Panc1 (cell line): ENCODE data around the gene NR5A2. TPM values are rescaled to one million over a fixed set of nuclear protein-coding genes. Genes with fewer than 3 reads are reported as not detected.

Experiments
- ATAC-seq: fragments of 200-7000 bp; cut with Tn5 transposase; 2 replicates; pipeline ENCODE4 v1.9.1; 2020; ENCODE audit warnings: mild to moderate bottlenecking, moderate library complexity
- BruUV-seq: library from RNA; stranded (reverse); fragments of 400-500 nt; replicated peaks from 2 replicates; lab custom pipeline; 2021; lab: Mats Ljungman, UMichigan
- CTCF ChIA-PET: fragments of 300-600 bp; sonication (Branson Sonifier 250); formaldehyde crosslinking; loops from one replicate; lab custom pipeline; 2022; ENCODE audit warnings: antibody characterized with exemption; lab: Charles Lee
- POLR2A ChIA-PET: fragments of 300-600 bp; sonication (Branson Sonifier 250); formaldehyde crosslinking; loops from one replicate; lab custom pipeline; 2022; ENCODE audit warnings: antibody characterized with exemption; lab: Charles Lee
- DNase-seq: peaks from one replicate; pipeline ENCODE4 v3.0.0-alpha.2; 2010; ENCODE audit warnings: low read depth, low spot score
- H3K27ac ChIP-seq: 2 replicates; pipeline ENCODE4 v1.5.1; 2011; ENCODE audit warnings: mild to moderate bottlenecking, low read length, inconsistent platforms
- H3K27me3 ChIP-seq: fragments of 200-500 bp; sonication (Bioruptor generic); 2 replicates; pipeline ENCODE4 v1.6.0; 2014; ENCODE audit warnings: low read length, inconsistent platforms; ENCODE audit not compliant: control insufficient read depth, insufficient read depth
- H3K36me3 ChIP-seq: fragments of 200-500 bp; sonication (Bioruptor generic); 2 replicates; pipeline ENCODE4 v1.5.1; 2014; ENCODE audit warnings: inconsistent platforms, mild to moderate bottlenecking, low read length, moderate library complexity; ENCODE audit not compliant: control insufficient read depth, insufficient read depth
- H3K4me1 ChIP-seq: 2 replicates; pipeline ENCODE4 v1.5.1; 2011; ENCODE audit warnings: inconsistent platforms, mild to moderate bottlenecking, low read length, moderate library complexity; ENCODE audit not compliant: control insufficient read depth, insufficient read depth
- H3K4me3 ChIP-seq, 2 experiments: 2 replicates each; pipeline ENCODE4 v1.5.1; 2011 to 2012; ENCODE audit warnings: low read depth in 2 of 2, low read length in 2 of 2, mild to moderate bottlenecking in 2 of 2, inconsistent platforms in 1 of 2, moderate library complexity in 1 of 2
- H3K9me3 ChIP-seq: fragments of 200-500 bp; sonication (Bioruptor generic); 2 replicates; pipeline ENCODE4 v1.5.1; 2014; ENCODE audit warnings: low read depth, mild to moderate bottlenecking, inconsistent platforms, low read length, moderate library complexity; ENCODE audit not compliant: control insufficient read depth, insufficient read depth
- CTCF ChIP-seq: fragments of 450-650 bp; IDR thresholded peaks from 2 replicates; pipeline ENCODE4 v1.5.1; 2017; ENCODE audit warnings: mild to moderate bottlenecking
- POLR2AphosphoS5 ChIP-seq: IDR thresholded peaks from 2 replicates; pipeline ENCODE4 v1.6.1; 2012; ENCODE audit warnings: mild to moderate bottlenecking, low read depth, low read length, moderate library complexity
- REST ChIP-seq, 2 experiments: IDR thresholded peaks; 2 replicates each; pipeline ENCODE4 v1.6.1; 2011 to 2012; ENCODE audit warnings: low read depth in 2 of 2, control low read depth in 1 of 2, low read length in 1 of 2, mild to moderate bottlenecking in 1 of 2, moderate library complexity in 1 of 2; ENCODE audit not compliant: insufficient read depth in 1 of 2
- SIN3A ChIP-seq: IDR thresholded peaks from 2 replicates; pipeline ENCODE4 v1.6.1; 2012; ENCODE audit warnings: low read depth, mild to moderate bottlenecking, low read length, moderate library complexity, borderline replicate concordance; ENCODE audit not compliant: insufficient read depth
- TCF7L2 ChIP-seq: IDR thresholded peaks from 2 replicates; pipeline ENCODE4 v1.6.1; 2011; ENCODE audit warnings: mild to moderate bottlenecking, low read depth, low read length, inconsistent platforms
- in situ Hi-C: cut with HindIII; loops from 2 replicates; pipeline ENCODE4 v1.10.0; 2016; ENCODE audit warnings: low sequenced_read_pairs, low pct_unique_long_range_greater_than_20kb
- intact Hi-C: fragments of 100-400 bp; cut with micrococcal nuclease; formaldehyde crosslinking; loops from one replicate; pipeline ENCODE4 v1.10.0; 2022; ENCODE audit not compliant: unreplicated experiment
- total RNA-seq: library from RNA; stranded (reverse); gene quantifications from one replicate; pipeline ENCODE4 v1.2.1, GENCODE V29; 2021; ENCODE audit not compliant: unreplicated experiment

Gene NR5A2
- total RNA-seq, 1 experiment from 2014 or later, result 4.3 TPM

- POLR2A ChIA-PET, result no interaction called here
- BruUV-seq, result no TSS peak
- no peak for ATAC-seq
Observed at GRCh38 chr1:200038325-200038980, 10.9 kb downstream of the NR5A2 start.

GRCh38 chr1:200038981-200039848, 11.7 kb downstream of the NR5A2 start:
- peak; percentile 67 for ATAC-seq
- CTCF ChIA-PET, result no interaction called here
- in situ Hi-C loops, result no loop called here

More at GRCh38 chr1:200038325-200038980, 10.9 kb downstream of the NR5A2 start:
- Histone ChIP-seq H3K27ac (peak overlapping the region; percentile 79), H3K4me3 (peak overlapping the region; percentile 59 to 75), H3K27me3 (no peaks in the 10 kb centered on the region; the same call in 1 of the 2 replicates), H3K36me3 (no peaks in the 10 kb centered on the region; the same call in none of the 2 replicates), H3K9me3 (no peaks in the 10 kb centered on the region), H3K4me1 (0 out of 2 replicates have a peak, but pooled peaks cover 5% of the 10 kb centered on the region)
- no peak for TF ChIP-seq SIN3A
- intact Hi-C loops, result no loop called here
- CTCF ChIA-PET, result no interaction called here
- no peak for DNase-seq
- in situ Hi-C loops, result no loop called here

More at GRCh38 chr1:200038981-200039848, 11.7 kb downstream of the NR5A2 start:
- no TSS peak for BruUV-seq
- 0 out of 2 replicates have a peak, but pooled peaks cover 5% of the 10 kb centered on the region for H3K4me1 ChIP-seq
- peak overlapping the region; percentile 59 to 75 for H3K4me3 ChIP-seq
- DNase-seq, result no peak
- H3K36me3 ChIP-seq, result no peaks in the 10 kb centered on the region; the same call in none of the 2 replicates
- H3K27me3 ChIP-seq, result peaks cover 5% of the 10 kb centered on the region
- intact Hi-C loops, result no loop called here
- H3K9me3 ChIP-seq, result no peaks in the 10 kb centered on the region
- peak overlapping the region; percentile 85 for H3K27ac ChIP-seq
- TF ChIP-seq TCF7L2 (no peak), SIN3A (0 out of 2 replicates have a peak, but pooled peaks have one; percentile 29), POLR2AphosphoS5 (no peak), CTCF (no peak), REST (IDR thresholded peaks at IDR 0.05; ENCODE audit: insufficient read depth in 1 of 2, low read depth in 2 of 2, low read length in 1 of 2) (no peak)
- POLR2A ChIA-PET, result interaction anchor here (0.5 kb wide), 1 partner anchor 21 kb away, joined by 3 read pairs; no protein-coding TSS in a partner anchor
